NCI-H345 treated with DMSO at 0.1 percent for 48 hours (cell line): ENCODE results near the gene WFDC10B.
"Not testable (repeated sequence)": the region's sequence is repeated elsewhere in the genome, so short reads cannot be mapped to it uniquely, and the experiment has no call there.

Experiments
- DNase-seq: peaks from one replicate; lab custom pipeline; 2025; ENCODE audit not compliant: unreplicated experiment; lab: John Stamatoyannopoulos, UW

The WFDC10B gene

GRCh38 chr20:45649312-45649863 is 55.4 kb downstream of the WFDC10B start:
- DNase-seq, result no peak

- no peak for DNase-seq
Observed at GRCh38 chr20:45647441-45648050, 57.3 kb downstream of the WFDC10B start.

GRCh38 chr20:45646875-45647274 is 57.9 kb downstream of the WFDC10B start:
- DNase-seq, result no peak

DNA sequence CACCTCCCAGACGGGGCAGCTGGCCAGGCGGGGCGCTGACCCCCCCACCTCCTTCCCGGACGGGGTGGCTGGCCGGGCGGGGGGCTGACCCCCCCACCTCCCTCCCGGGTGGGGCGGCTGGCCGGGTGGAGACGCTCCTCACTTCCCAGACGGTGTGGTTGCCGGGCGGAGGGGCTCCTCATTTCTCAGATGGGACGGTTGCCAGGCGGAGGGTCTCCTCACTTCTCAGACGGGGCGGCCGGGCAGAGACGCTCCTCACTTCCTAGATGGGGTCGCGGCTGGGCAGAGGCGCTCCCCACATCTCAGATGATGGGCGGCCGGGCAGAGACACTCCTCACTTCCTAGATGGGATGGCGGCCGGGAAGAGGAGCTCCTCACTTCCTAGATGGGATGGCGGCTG is 59.0 kb downstream of the WFDC10B start:
- not testable (repeated sequence) for DNase-seq

- not testable (repeated sequence) for DNase-seq
Observed at GRCh38 chr20:45641076-45641475, 63.7 kb downstream of the WFDC10B start.

GRCh38 chr20:45639687-45640086 is 65.1 kb downstream of the WFDC10B start:
- DNase-seq, result no peak

DNA sequence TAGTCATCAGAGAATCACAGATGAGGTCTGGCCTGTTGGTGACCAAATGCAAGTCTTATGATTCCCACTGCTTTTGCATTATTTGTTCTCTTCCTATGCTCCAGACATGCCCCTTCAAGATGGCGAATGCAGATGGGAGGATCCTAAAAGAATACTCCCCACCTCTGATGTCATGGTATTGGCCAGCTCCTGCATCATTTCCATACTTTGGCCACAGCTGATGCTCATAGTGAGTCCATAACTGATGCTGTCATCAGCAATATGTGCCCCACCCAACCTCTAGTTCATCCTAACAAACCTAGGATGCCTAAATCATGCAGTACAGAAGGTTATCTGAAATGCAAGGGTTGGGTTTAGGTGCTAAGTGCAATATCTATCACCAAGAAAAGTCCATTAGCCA is 68.3 kb downstream of the WFDC10B start:
- no peak for DNase-seq
